ENCODE results near the gene TSEN15.
"Not testable (repeated sequence)": the region's sequence is repeated elsewhere in the genome, so short reads cannot be mapped to it uniquely, and the experiment has no call there.

Gene TSEN15

GRCh38 chr1:184096580-184096979, 45.0 kb downstream of the TSEN15 start:
- not testable (repeated sequence) for DNase-seq (ENCODE audit: low read depth, low spot score); H3K4me3 ChIP-seq (ENCODE audit: low read length); H3K27ac ChIP-seq (ENCODE audit: low read length); H3K9me3 ChIP-seq (ENCODE audit: control insufficient read depth, insufficient read depth, low read length); H3K4me1 ChIP-seq (ENCODE audit: control insufficient read depth, insufficient read depth, low read length); H3K36me3 ChIP-seq (ENCODE audit: control insufficient read depth, insufficient read depth, low read length); H3K27me3 ChIP-seq (ENCODE audit: control insufficient read depth, insufficient read depth, low read length)
- no CpG with 5 or more reads among the region's 5 CpGs for WGBS (ENCODE audit: insufficient coverage, insufficient read length)

- Histone ChIP-seq H3K9me3 (ENCODE audit: control insufficient read depth, insufficient read depth, low read length) (no peaks in the 10 kb centered on the region), H3K36me3 (ENCODE audit: control insufficient read depth, insufficient read depth, low read length) (no peaks in the 10 kb centered on the region), H3K4me3 (ENCODE audit: low read length) (no peak overlapping the region), H3K4me1 (ENCODE audit: control insufficient read depth, insufficient read depth, low read length) (no peaks in the 10 kb centered on the region), H3K27me3 (ENCODE audit: control insufficient read depth, insufficient read depth, low read length) (no peaks in the 10 kb centered on the region), H3K27ac (ENCODE audit: low read length) (no peak overlapping the region)
- DNase-seq (ENCODE audit: low read depth, low spot score): no peak
Measured at GRCh38 chr1:184101141-184101540, 49.6 kb downstream of the TSEN15 start.

- WGBS (ENCODE audit: insufficient coverage, insufficient read length): no CpG with 5 or more reads among the region's 1 CpG
- no peak for DNase-seq (ENCODE audit: low read depth, low spot score)
- H3K4me1 ChIP-seq (ENCODE audit: control insufficient read depth, insufficient read depth, low read length): no peaks in the 10 kb centered on the region
- no peak overlapping the region for H3K27ac ChIP-seq (ENCODE audit: low read length)
- H3K27me3 ChIP-seq (ENCODE audit: control insufficient read depth, insufficient read depth, low read length): no peaks in the 10 kb centered on the region
- H3K4me3 ChIP-seq (ENCODE audit: low read length): no peak overlapping the region
- no peaks in the 10 kb centered on the region for H3K36me3 ChIP-seq (ENCODE audit: control insufficient read depth, insufficient read depth, low read length)
- H3K9me3 ChIP-seq (ENCODE audit: control insufficient read depth, insufficient read depth, low read length): no peaks in the 10 kb centered on the region
Measured at GRCh38 chr1:184101571-184101970, 50.0 kb downstream of the TSEN15 start.

GRCh38 chr1:184110272-184111204, 59.0 kb downstream of the TSEN15 start:
- no peaks in the 10 kb centered on the region for H3K36me3 ChIP-seq (ENCODE audit: control insufficient read depth, insufficient read depth, low read length)
- no peak overlapping the region for H3K27ac ChIP-seq (ENCODE audit: low read length)
- WGBS (ENCODE audit: insufficient coverage, insufficient read length): 100% methylated on average over 5 of the region's 11 CpGs
- H3K4me3 ChIP-seq (ENCODE audit: low read length): no peak overlapping the region
- no peaks in the 10 kb centered on the region for H3K27me3 ChIP-seq (ENCODE audit: control insufficient read depth, insufficient read depth, low read length)
- no peaks in the 10 kb centered on the region for H3K4me1 ChIP-seq (ENCODE audit: control insufficient read depth, insufficient read depth, low read length)
- H3K9me3 ChIP-seq (ENCODE audit: control insufficient read depth, insufficient read depth, low read length): no peaks in the 10 kb centered on the region
- DNase-seq (ENCODE audit: low read depth, low spot score): no peak

- Histone ChIP-seq H3K27ac (ENCODE audit: low read length) (no peak overlapping the region), H3K36me3 (ENCODE audit: control insufficient read depth, insufficient read depth, low read length) (no peaks in the 10 kb centered on the region), H3K4me1 (ENCODE audit: control insufficient read depth, insufficient read depth, low read length) (no peaks in the 10 kb centered on the region), H3K4me3 (ENCODE audit: low read length) (no peak overlapping the region), H3K27me3 (ENCODE audit: control insufficient read depth, insufficient read depth, low read length) (no peaks in the 10 kb centered on the region), H3K9me3 (ENCODE audit: control insufficient read depth, insufficient read depth, low read length) (no peaks in the 10 kb centered on the region)
- no peak for DNase-seq (ENCODE audit: low read depth, low spot score)
- WGBS (ENCODE audit: insufficient coverage, insufficient read length): no CpG with 5 or more reads among the region's 2 CpGs
Measured at GRCh38 chr1:184112176-184112948, 60.8 kb downstream of the TSEN15 start.

GRCh38 chr1:184113251-184113650, 61.7 kb downstream of the TSEN15 start:
- no peaks in the 10 kb centered on the region for H3K9me3 ChIP-seq (ENCODE audit: control insufficient read depth, insufficient read depth, low read length)
- DNase-seq (ENCODE audit: low read depth, low spot score): no peak
- no peaks in the 10 kb centered on the region for H3K4me1 ChIP-seq (ENCODE audit: control insufficient read depth, insufficient read depth, low read length)
- H3K36me3 ChIP-seq (ENCODE audit: control insufficient read depth, insufficient read depth, low read length): no peaks in the 10 kb centered on the region
- H3K27me3 ChIP-seq (ENCODE audit: control insufficient read depth, insufficient read depth, low read length): no peaks in the 10 kb centered on the region
- WGBS (ENCODE audit: insufficient coverage, insufficient read length): no CpG with 5 or more reads among the region's 1 CpG
- H3K27ac ChIP-seq (ENCODE audit: low read length): no peak overlapping the region
- no peak overlapping the region for H3K4me3 ChIP-seq (ENCODE audit: low read length)

- DNase-seq (ENCODE audit: low read depth, low spot score): no peak
- H3K4me3 ChIP-seq (ENCODE audit: low read length): no peak overlapping the region
- no peaks in the 10 kb centered on the region for H3K9me3 ChIP-seq (ENCODE audit: control insufficient read depth, insufficient read depth, low read length)
- H3K27ac ChIP-seq (ENCODE audit: low read length): no peak overlapping the region
- no peaks in the 10 kb centered on the region for H3K27me3 ChIP-seq (ENCODE audit: control insufficient read depth, insufficient read depth, low read length)
- H3K4me1 ChIP-seq (ENCODE audit: control insufficient read depth, insufficient read depth, low read length): no peaks in the 10 kb centered on the region
- H3K36me3 ChIP-seq (ENCODE audit: control insufficient read depth, insufficient read depth, low read length): no peaks in the 10 kb centered on the region
Measured at GRCh38 chr1:184114818-184115398, 63.4 kb downstream of the TSEN15 start.

GRCh38 chr1:184116287-184116686, 64.8 kb downstream of the TSEN15 start:
- Histone ChIP-seq H3K4me1 (ENCODE audit: control insufficient read depth, insufficient read depth, low read length) (no peaks in the 10 kb centered on the region), H3K36me3 (ENCODE audit: control insufficient read depth, insufficient read depth, low read length) (no peaks in the 10 kb centered on the region), H3K27ac (ENCODE audit: low read length) (no peak overlapping the region), H3K9me3 (ENCODE audit: control insufficient read depth, insufficient read depth, low read length) (no peaks in the 10 kb centered on the region), H3K4me3 (ENCODE audit: low read length) (no peak overlapping the region), H3K27me3 (ENCODE audit: control insufficient read depth, insufficient read depth, low read length) (no peaks in the 10 kb centered on the region)
- no CpG with 5 or more reads among the region's 2 CpGs for WGBS (ENCODE audit: insufficient coverage, insufficient read length)
- no peak for DNase-seq (ENCODE audit: low read depth, low spot score)

- H3K36me3 ChIP-seq (ENCODE audit: control insufficient read depth, insufficient read depth, low read length): no peaks in the 10 kb centered on the region
- no peak for DNase-seq (ENCODE audit: low read depth, low spot score)
- H3K4me3 ChIP-seq (ENCODE audit: low read length): no peak overlapping the region
- WGBS (ENCODE audit: insufficient coverage, insufficient read length): no CpG with 5 or more reads among the region's 2 CpGs
- H3K27me3 ChIP-seq (ENCODE audit: control insufficient read depth, insufficient read depth, low read length): no peaks in the 10 kb centered on the region
- H3K4me1 ChIP-seq (ENCODE audit: control insufficient read depth, insufficient read depth, low read length): no peaks in the 10 kb centered on the region
- no peak overlapping the region for H3K27ac ChIP-seq (ENCODE audit: low read length)
- no peaks in the 10 kb centered on the region for H3K9me3 ChIP-seq (ENCODE audit: control insufficient read depth, insufficient read depth, low read length)
Measured at GRCh38 chr1:184118046-184118445, 66.5 kb downstream of the TSEN15 start.

Data from iPS DF 6.9 (cell line).